ENCODE data around the gene CBFA2T3.
A peak's percentile ranks its signal among the peaks of the same experiment; 100 is the strongest.

The CBFA2T3 gene

DNA sequence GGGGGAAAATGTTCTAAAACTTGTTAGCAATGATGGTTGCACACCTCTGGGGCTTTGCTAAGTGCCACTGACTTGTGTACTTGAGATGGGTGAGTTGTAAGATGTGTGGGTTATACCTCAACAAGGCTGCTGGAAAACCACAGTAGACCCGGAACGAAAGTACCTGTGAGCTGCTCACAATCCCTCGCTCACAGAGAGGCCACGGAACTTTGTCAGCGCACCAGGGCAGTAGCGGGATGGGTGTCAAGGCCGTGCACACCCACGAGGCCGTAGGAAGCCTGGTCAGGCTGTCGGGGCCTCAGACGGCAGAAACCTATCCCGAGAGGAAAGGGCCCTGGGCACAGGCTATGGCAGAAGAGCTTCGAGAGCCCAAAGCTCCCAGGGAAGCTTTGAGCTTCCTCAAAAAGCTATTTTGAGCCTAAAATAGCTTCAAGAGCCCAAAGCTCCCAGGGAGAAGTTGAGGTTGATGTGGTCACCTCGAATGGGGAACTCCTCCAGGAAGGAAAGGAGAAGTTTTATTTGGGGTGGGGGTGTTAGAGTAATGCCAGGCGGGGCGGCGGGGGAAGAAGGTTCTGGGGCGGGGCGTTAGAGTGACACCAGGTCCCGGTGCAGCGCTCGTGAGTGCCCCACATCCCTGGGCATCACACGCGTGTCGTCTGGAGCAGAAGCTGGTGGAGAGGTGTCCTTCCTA, 19.0 kb downstream of the CBFA2T3 start:
- no peak for DNase-seq

DNA sequence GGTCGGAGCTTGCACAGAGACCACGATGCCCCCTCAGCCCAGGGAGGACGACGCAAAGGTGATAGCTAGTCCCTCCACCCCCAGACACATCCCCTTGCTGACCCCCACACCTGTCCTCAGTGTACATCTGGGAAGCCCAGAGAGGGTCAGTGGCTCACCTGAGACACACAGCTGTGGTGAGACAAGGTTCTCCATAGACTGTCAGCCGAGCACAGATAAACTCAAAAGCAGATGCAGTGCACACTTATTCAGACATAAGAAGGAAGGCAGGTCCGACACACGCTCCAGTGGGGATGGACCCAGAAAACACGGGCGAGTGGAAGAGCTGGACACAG, 19.6 kb downstream of the CBFA2T3 start:
- DNase-seq: no peak

DNA sequence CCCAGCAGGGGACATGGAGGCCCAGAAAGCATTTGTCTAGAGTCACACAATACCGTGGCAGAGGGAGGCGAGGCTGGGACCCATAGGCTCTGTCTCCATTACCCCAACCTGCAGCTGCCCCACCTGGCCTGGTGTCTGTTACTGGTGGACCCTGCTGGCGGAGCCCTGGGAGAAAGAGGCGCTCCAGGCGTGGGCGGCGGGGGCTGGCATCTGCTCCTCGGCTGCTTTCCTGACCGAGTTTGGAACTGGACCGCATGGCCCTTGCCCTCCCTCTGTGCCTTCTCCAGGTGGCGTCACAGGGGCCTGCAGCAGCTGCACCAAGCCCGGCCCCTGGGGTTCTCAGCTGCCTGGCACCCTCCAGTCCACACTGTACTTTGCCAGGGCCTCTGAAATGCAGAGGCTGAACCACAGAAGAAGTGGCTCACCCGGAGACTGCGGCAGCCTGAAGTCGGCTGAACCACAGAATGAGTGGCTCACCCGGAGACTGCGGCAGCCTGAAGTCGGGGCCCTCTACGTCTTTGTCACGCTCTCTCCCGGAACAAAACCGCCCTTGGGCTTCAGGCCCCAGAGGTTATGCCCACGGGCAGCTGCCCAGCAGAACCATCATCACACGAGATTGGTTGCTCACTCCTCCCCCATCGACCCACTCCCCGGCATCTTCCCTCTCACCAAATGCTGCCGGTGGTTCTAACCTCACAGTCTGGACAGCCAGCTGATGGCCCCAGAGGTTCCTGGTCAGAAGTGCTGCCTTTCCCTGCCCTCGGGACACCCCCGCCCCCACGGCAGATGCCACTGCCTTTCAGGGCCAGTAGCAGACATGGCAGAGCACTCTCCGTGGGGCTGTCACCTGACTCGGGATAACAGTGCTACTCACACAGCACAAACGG, 20.2 kb downstream of the CBFA2T3 start:
- DNase-seq: no peak

GRCh38 chr16:88955906-88956305, 21.1 kb downstream of the CBFA2T3 start:
- DNase-seq: no peak

DNA sequence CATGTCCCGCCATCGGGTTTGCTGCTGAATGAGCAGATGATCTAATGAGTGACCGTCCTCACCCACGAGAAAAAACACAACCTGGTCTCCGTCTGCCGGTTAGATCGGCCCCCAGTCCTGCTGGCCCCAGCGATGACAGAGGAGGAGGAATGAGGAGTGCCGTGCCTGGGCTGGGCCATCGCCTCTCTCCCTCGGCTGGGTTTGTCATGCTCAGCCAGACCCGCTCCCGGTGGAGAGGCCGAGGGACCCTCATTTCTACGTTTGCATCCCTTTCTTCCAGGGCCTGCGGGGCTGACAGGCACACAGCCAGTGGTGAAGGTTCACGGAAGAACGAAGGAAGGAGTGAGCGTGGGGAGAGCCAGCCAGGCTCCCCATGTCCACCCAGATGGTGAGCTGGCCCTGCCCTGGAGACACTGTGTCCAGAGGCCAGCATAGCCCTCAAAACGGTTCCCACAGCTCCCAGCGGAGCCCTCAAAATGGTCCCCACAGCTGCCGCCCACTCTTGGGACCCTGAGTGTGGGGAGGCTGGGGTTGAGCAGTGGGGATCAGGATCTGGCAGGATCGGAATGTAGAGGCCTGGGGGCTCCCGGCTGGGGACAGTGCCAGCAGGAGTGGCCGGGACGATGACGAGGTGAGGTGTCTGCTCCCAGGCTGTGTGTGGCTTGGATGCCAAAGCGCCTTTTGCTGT, 23.9 kb downstream of the CBFA2T3 start:
- DNase-seq: no peak

GRCh38 chr16:88951989-88952388, 25.0 kb downstream of the CBFA2T3 start:
- DNase-seq: no peak

GRCh38 chr16:88951501-88951900, 25.5 kb downstream of the CBFA2T3 start:
- no peak for DNase-seq

- no peak for DNase-seq
Measured at GRCh38 chr16:88948781-88949490, 28.1 kb downstream of the CBFA2T3 start.

GRCh38 chr16:88945473-88945872, 31.5 kb downstream of the CBFA2T3 start:
- no peak for DNase-seq

DNA sequence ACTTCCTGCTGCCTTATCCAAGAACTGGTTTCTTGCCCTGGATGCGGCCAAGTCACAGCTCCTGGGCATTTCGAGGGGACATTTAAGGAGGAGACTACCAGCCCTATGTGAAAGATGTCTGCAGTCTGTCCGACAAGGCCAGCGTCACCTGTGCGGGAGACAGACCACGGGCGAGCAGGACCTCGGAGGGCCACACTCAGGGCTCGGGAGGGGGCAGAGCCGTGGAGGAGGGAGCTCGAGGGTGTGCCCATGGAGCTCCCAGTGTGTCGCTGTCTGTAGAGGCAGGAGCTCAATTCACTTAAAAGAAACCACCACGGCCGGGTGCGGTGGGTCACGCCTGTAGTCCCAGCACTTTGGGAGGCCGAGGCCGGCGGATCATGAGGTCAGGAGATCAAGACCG, 33.3 kb downstream of the CBFA2T3 start:
- DNase-seq: no peak

GRCh38 chr16:88943131-88943664, 33.8 kb downstream of the CBFA2T3 start:
- DNase-seq: no peak

DNA sequence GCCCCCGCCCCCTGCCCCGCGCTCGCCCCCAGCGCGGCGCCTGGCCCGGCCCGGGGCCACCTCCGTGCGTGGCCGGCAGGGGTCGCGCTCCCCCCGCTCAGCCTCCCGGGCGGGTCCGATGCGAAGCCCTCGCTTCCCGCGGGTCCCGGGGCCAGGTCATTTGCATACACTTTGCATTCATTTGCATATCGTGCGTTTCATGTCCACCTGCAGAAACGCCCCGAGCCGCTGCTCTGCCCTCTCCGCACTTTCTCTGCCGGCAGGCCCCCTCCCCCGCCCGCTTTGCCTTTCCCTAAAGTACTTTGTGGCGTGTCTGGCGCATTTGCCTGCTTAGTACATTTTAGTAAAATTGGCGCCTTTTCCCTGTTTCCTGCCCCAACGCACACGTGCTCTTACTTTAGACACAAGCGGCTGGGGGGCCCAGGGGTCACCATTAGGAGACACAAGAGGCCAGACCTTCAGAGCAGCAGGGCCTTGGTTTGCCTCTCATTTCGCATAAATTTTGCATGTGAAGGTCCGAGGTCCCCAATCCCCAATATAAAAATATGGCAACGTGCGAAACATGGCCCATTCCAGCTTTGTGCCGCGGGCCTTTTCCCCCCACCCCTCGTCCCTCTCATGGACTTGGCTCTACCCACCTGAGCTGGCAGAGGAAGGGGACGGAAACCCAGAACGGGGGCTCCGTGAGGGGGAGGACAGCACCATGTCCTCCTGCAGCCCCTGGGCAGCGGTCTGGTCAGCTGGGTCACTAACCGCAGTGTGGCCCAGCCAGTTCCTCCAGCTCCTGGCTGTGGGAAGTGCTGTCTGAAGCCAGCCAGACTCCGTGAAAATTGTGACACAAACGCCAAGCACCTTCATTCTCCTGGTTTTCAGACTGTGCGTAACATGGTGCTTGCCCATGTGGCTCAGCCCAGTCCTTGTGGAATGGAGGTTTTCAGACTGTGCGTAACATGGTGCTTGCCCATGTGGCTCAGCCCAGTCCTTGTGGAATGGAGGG, 34.8 kb downstream of the CBFA2T3 start:
- peak; percentile 52 for DNase-seq

GRCh38 chr16:88940862-88941817, 35.9 kb downstream of the CBFA2T3 start:
- DNase-seq: no peak

DNA sequence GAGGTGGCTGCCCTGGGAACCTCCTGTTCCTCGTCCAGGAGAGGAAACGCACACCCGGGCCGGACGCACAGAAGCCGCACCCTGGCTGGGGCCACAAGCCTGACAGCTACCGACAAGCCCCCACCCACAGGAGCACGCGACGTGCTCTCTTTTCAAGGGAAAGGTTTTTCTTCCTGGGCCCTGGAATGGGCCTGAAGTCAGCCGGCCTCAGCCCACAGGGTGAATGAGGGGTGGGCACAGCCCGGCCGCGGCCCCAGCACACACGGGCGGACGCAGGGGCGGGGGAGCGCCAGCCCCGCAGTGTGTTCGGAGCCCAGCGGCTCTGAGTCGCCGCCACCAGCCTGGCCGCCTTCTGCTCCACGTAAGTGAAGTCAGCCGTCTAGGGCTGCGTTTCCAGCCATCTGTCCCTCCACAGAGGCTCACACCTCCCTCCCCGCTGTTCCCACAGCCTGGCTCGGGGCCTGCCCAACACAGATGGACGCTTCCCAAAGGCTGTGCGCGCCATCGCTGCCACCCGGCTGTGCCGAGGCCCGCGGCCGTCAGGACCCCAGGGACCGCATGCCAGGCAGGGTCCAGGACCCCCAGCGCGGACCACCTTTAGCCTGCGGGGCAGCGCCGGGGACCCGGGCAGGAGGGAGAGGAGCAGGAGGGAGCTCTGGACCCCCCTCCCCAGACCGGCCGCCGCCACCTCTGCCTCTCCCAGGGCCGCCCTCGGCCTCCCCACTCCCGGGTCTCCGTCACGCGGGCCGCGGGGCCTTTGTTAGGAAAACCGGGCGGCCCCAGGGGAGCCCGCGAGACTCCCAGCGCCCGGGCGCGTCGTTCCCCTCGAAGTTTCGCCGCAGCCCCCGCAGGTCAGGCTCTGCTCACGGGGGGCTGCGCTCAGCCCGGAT, 36.8 kb downstream of the CBFA2T3 start:
- DNase-seq: no peak

DNA sequence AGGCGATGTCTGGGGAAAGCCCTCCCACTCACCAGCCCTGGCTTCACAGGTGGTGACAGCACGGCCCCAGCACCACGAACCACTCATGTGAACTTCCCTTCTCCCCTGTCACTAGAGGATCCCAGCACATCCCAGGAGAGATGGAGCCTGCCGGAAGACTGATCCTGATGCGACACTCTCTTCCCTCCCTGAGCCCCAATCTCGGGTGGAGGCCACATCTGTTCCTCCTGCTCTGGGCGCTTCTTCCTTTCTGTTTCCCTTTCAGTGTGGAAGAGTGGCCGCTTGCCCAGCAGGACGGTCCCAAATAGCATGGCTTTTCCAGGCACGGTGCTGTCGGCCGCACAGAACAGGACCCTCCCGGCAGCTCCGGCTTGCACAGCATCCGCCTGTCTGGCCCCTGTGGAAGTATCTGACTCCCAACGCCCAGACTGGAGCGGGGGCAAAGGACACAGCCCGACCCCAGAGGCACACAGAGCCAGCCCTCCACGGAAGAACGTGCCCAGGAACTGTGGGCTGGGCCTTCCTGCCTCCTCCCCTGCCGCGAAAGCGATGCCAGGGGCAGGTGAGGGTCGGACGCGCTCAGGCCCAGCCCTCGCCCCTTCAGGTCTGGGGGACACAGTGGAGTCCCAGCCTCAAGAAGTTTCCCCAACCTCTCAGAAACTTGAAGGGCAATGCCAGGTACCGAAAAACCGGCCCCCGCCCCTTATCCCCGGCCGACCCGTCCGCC, 37.6 kb downstream of the CBFA2T3 start:
- DNase-seq: no peak

- no peak for DNase-seq
Measured at GRCh38 chr16:88938777-88939244, 38.2 kb downstream of the CBFA2T3 start.

GRCh38 chr16:88938119-88938776, 38.8 kb downstream of the CBFA2T3 start:
- no peak for DNase-seq

GRCh38 chr16:88937206-88937621, 39.8 kb downstream of the CBFA2T3 start:
- no peak for DNase-seq
